HepG2 (cell line): ENCODE data around the gene PHC1. TPM values are rescaled to one million over a fixed set of nuclear protein-coding genes. Genes with fewer than 3 reads are reported as not detected.

ENCODE experiments used
- ATAC-seq: fragments of 200-7000 bp; cut with Tn5 transposase; 3 replicates; pipeline ENCODE4 v1.9.1; 2020; ENCODE audit warnings: mild to moderate bottlenecking, moderate library complexity
- BruUV-seq: library from RNA; stranded (reverse); fragments of 400-500 nt; replicated peaks from 2 replicates; lab custom pipeline; 2021; lab: Mats Ljungman, UMichigan
- CTCF ChIA-PET: fragments of 300-600 bp; formaldehyde crosslinking; extraction: SDS; loops from one replicate; lab custom pipeline; 2021; ENCODE audit warnings: low total read pairs, inconsistent platforms, low intra/inter-chr PET ratio; lab: Yijun Ruan, JAX
- POLR2A ChIA-PET: fragments of 350-600 bp; sonication (Branson Sonifier 250); formaldehyde crosslinking; loops from one replicate; lab custom pipeline; 2020; ENCODE audit warnings: antibody characterized with exemption, inconsistent platforms; lab: Yijun Ruan, JAX
- DNase-seq: peaks from one replicate; pipeline ENCODE4 v3.0.0-alpha.2; 2015; ENCODE audit warnings: low spot score
- FAIRE-seq: peaks from 3 replicates; lab custom pipeline; 2011; peaks lifted over from hg19 to GRCh38; lab: Jason Lieb, UNC
- H2AFZ ChIP-seq: one replicate; pipeline ENCODE4 v1.6.1; 2011; ENCODE audit warnings: low read length, inconsistent platforms
- H3K27ac ChIP-seq: fragments of 300-600 bp; 3 replicates; pipeline ENCODE4 v1.8.0; 2011; ENCODE audit warnings: mixed run types, mild to moderate bottlenecking, mixed read lengths, low read length, inconsistent platforms; ENCODE audit not compliant: insufficient read depth; ENCODE audit errors: extremely low read length
- H3K27me3 ChIP-seq, 2 experiments: fragments of 200-600 bp in 1 of 2; 2 replicates in 1 of 2; 3 replicates in 1 of 2; pipeline versions ENCODE4 v1.6.0 to v1.8.0; 2011; ENCODE audit warnings: low read length in 2 of 2, mild to moderate bottlenecking in 2 of 2, moderate library complexity in 2 of 2, inconsistent platforms in 1 of 2; ENCODE audit not compliant: insufficient read depth in 2 of 2, control insufficient read depth in 1 of 2
- H3K36me3 ChIP-seq, 2 experiments: fragments of 200-600 bp in 1 of 2; replicated peaks in 1 of 2; 2 replicates in 1 of 2; 3 replicates in 1 of 2; pipeline versions ENCODE4 v1.5.1 to v1.8.0; 2011; ENCODE audit warnings: low read length in 2 of 2, inconsistent platforms in 1 of 2; ENCODE audit not compliant: insufficient read depth in 2 of 2, control insufficient read depth in 1 of 2
- H3K4me1 ChIP-seq: 2 replicates; pipeline ENCODE4 v1.5.1; 2012; ENCODE audit warnings: low read length, inconsistent platforms; ENCODE audit not compliant: insufficient read depth
- H3K4me2 ChIP-seq: 2 replicates; pipeline ENCODE4 v1.6.0; 2011; ENCODE audit warnings: low read depth, low read length, inconsistent platforms
- H3K4me3 ChIP-seq, 3 experiments: fragments of 200-600 bp in 1 of 3; sonication (generic), shearing (Covaris generic) in 1 of 3; replicated peaks in 1 of 3; 2 replicates each; pipeline ENCODE4 v1.5.1; 2011 to 2016; ENCODE audit warnings: low read length in 3 of 3, inconsistent platforms in 2 of 3, low read depth in 2 of 3, mild to moderate bottlenecking in 2 of 3, control low read depth in 1 of 3, mixed read lengths in 1 of 3; ENCODE audit not compliant: insufficient read depth in 1 of 3
- H3K79me2 ChIP-seq: one replicate; pipeline ENCODE4 v1.6.1; 2011; ENCODE audit warnings: low read length, inconsistent platforms; ENCODE audit not compliant: insufficient read depth
- H3K9ac ChIP-seq: 2 replicates; pipeline ENCODE4 v1.6.0; 2011; ENCODE audit warnings: mild to moderate bottlenecking, low read depth, low read length, inconsistent platforms; ENCODE audit not compliant: insufficient read depth
- H3K9me3 ChIP-seq: 2 replicates; pipeline ENCODE4 v1.5.1; 2012; ENCODE audit warnings: mild to moderate bottlenecking, low read length
- H4K20me1 ChIP-seq: 2 replicates; pipeline ENCODE4 v1.6.0; 2011; ENCODE audit warnings: inconsistent platforms, mild to moderate bottlenecking, low read length, moderate library complexity; ENCODE audit not compliant: insufficient read depth
- CCAR2 ChIP-seq: fragments of 200-400 bp; formaldehyde crosslinking; optimal IDR thresholded peaks from 2 replicates; pipeline ENCODE3; 2018; ENCODE audit warnings: low read depth, mild to moderate bottlenecking, low read length, moderate library complexity
- ELF3 ChIP-seq: IDR thresholded peaks from 2 replicates; pipeline ENCODE4 v1.6.1; 2016; ENCODE audit warnings: missing genetic modification reagents, missing compliant biosample characterization
- ERF ChIP-seq: IDR thresholded peaks from 2 replicates; pipeline ENCODE4 v1.6.1; 2018; ENCODE audit warnings: missing biosample characterization, missing genetic modification reagents
- HMGXB3 ChIP-seq: sonication (generic); formaldehyde crosslinking; IDR thresholded peaks from 2 replicates; pipeline ENCODE4 v1.4.0; 2020; ENCODE audit warnings: missing genetic modification reagents, borderline replicate concordance
- KLF11 ChIP-seq: IDR thresholded peaks from 2 replicates; pipeline ENCODE4 v1.6.1; 2016; ENCODE audit warnings: missing compliant biosample characterization
- NFIB ChIP-seq: sonication (generic); formaldehyde crosslinking; IDR thresholded peaks from 2 replicates; pipeline ENCODE4 v1.9.0; 2021; ENCODE audit warnings: missing genetic modification reagents, mild to moderate bottlenecking, borderline replicate concordance
- NFYC ChIP-seq: IDR thresholded peaks from 2 replicates; pipeline ENCODE4 v1.6.1; 2016; ENCODE audit warnings: missing genetic modification reagents, missing compliant biosample characterization
- SOX13 ChIP-seq, 3 experiments: fragments of 450-650 bp in 1 of 3; sonication (generic) in 1 of 3; formaldehyde crosslinking in 1 of 3; IDR thresholded peaks in 2 of 3; conservative IDR thresholded peaks in 1 of 3; 2 replicates each; pipeline versions ENCODE4 v1.5.0 to v1.6.1; 2016 to 2020; ENCODE audit warnings: antibody characterized with exemption in 1 of 3, mild to moderate bottlenecking in 1 of 3, missing compliant biosample characterization in 1 of 3, missing genetic modification reagents in 1 of 3, moderate library complexity in 1 of 3
- SRSF9 ChIP-seq: fragments of 200-400 bp; formaldehyde crosslinking; IDR thresholded peaks from 2 replicates; pipeline ENCODE4 v1.6.1; 2018; ENCODE audit warnings: borderline replicate concordance, mild to moderate bottlenecking, low read depth, low read length; ENCODE audit not compliant: insufficient read depth, poor library complexity, severe bottlenecking
- YEATS4 ChIP-seq: sonication (generic); formaldehyde crosslinking; IDR thresholded peaks from 2 replicates; pipeline ENCODE4 v1.4.0; 2020; ENCODE audit warnings: missing genetic modification reagents, borderline replicate concordance
- ZBTB43 ChIP-seq: sonication (generic); formaldehyde crosslinking; conservative IDR thresholded peaks from 2 replicates; pipeline ENCODE4 v1.4.0; 2020; ENCODE audit warnings: missing genetic modification reagents
- ZFYVE20 ChIP-seq: sonication (generic); formaldehyde crosslinking; IDR thresholded peaks from 2 replicates; pipeline ENCODE4 v1.8.0; 2023; ENCODE audit warnings: low read depth, mild to moderate bottlenecking, moderate library complexity, missing genetic modification reagents, borderline replicate concordance
- ZNF510 ChIP-seq: sonication (generic); formaldehyde crosslinking; IDR thresholded peaks from 2 replicates; pipeline ENCODE4 v1.4.0; 2020; ENCODE audit warnings: low read depth, mild to moderate bottlenecking, missing genetic modification reagents
- ZNF678 ChIP-seq: sonication (generic); formaldehyde crosslinking; IDR thresholded peaks from 2 replicates; pipeline ENCODE4 v1.4.0; 2020; ENCODE audit warnings: mild to moderate bottlenecking, missing genetic modification reagents
- ZNF879 ChIP-seq: sonication (generic); formaldehyde crosslinking; IDR thresholded peaks from 2 replicates; pipeline ENCODE4 v1.8.1; 2023; ENCODE audit warnings: missing genetic modification reagents
- ZSCAN9 ChIP-seq: IDR thresholded peaks from 2 replicates; pipeline ENCODE4 v1.6.1; 2016; ENCODE audit warnings: borderline replicate concordance
- WGBS: methylation state at CpG from one replicate; pipeline ENCODE4 v1.1.6; 2017; ENCODE audit warnings: low lambda C conversion rate; 5-methylcytosine and 5-hydroxymethylcytosine counted together
- in situ Hi-C: cut with HindIII; loops from 2 replicates; pipeline ENCODE4 v1.10.0; 2017; ENCODE audit warnings: low pct_unique_long_range_greater_than_20kb; ENCODE audit not compliant: extremely low pct_ligation_motif_present
- intact Hi-C: fragments of 100-400 bp; cut with micrococcal nuclease; formaldehyde crosslinking; loops from one replicate; pipeline ENCODE4 v1.10.0; 2022; ENCODE audit not compliant: unreplicated experiment
- polyA plus RNA-seq, 8 experiments: library from polyadenylated mRNA; depleted of rRNA in 3 of 8; stranded (reverse) in 7 of 8; unstranded in 1 of 8; fragments of >200 nt; fragmentation: Illumina TruSeq in 4 of 8; extraction: Trizol in 4 of 8; gene quantifications; 2 replicates each; pipeline versions ENCODE4 v1.2.1 to v1.2.3, GENCODE V29; 2011 to 2016; ENCODE audit warnings: low read depth in 4 of 8, missing spikeins in 1 of 8, mixed read lengths in 1 of 8; ENCODE audit not compliant: insufficient read depth in 1 of 8
- total RNA-seq, 5 experiments: library from RNA; depleted of rRNA; stranded (reverse); fragments of >200 nt; fragmentation: Illumina TruSeq; extraction: Trizol; gene quantifications; 2 replicates each; pipeline ENCODE4 v1.2.3, GENCODE V29; 2016; ENCODE audit warnings: low read depth in 1 of 5

Gene PHC1
- total and polyA plus RNA-seq, 2 of the 13 experiments (the other 11 are each of a cell fraction or from before 2014, with no cell fraction given): 9.4 to 35.0 TPM

GRCh38 chr12:8951744-8952143 is 37.4 kb downstream of the PHC1 start:
- no peaks in the 10 kb centered on the region; the same call in 1 of the 2 replicates for H3K9me3 ChIP-seq
- no TSS peak for BruUV-seq
- FAIRE-seq: no peak
- no peaks in the 10 kb centered on the region for H4K20me1 ChIP-seq
- no peak overlapping the region for H3K27ac ChIP-seq
- no peak for DNase-seq
- whole genome bisulfite sequencing: 100% methylated on average over 1 of the region's 1 CpG
- no peaks in the 10 kb centered on the region for H3K36me3 ChIP-seq
- peaks cover 26% of the 10 kb centered on the region for H3K4me1 ChIP-seq
- intact Hi-C loops (no loop called here), in situ Hi-C loops (no loop called here)
- peaks cover 27% of the 10 kb centered on the region for H3K79me2 ChIP-seq
- H3K4me3 ChIP-seq: no peak overlapping the region
- no peak for ATAC-seq
- ChIA-PET POLR2A (no interaction called here), CTCF (no interaction called here)
- no peak overlapping the region for H3K4me2 ChIP-seq
- no peak overlapping the region for H2AFZ ChIP-seq
- no peak overlapping the region for H3K9ac ChIP-seq
- no peaks in the 10 kb centered on the region; a peak in 1 of 5 replicates for H3K27me3 ChIP-seq
- TF ChIP-seq SOX13 (IDR thresholded peaks at IDR 0.05) (no peak), SOX13 (CRISPR knock-in tag; conservative IDR thresholded peaks at IDR 0.05 in 1 of 2, IDR thresholded peaks at IDR 0.05 in 1 of 2) (no peak), ZSCAN9 (CRISPR knock-in tag) (no peak), ZFYVE20 (CRISPR knock-in tag) (no peak), ZNF510 (CRISPR knock-in tag) (no peak), NFYC (no peak), ZBTB43 (no peak), ELF3 (CRISPR knock-in tag) (no peak), CCAR2 (no peak), HMGXB3 (CRISPR knock-in tag) (no peak), ERF (CRISPR knock-in tag) (no peak), YEATS4 (CRISPR knock-in tag) (no peak), SRSF9 (no peak), ZNF879 (CRISPR knock-in tag) (no peak), NFIB (no peak), KLF11 (CRISPR knock-in tag) (no peak), ZNF678 (CRISPR knock-in tag) (no peak)
